GM12891 (cell line): ENCODE measurements around the gene HPRT1.

Experiments
- POLR2A ChIP-seq: IDR thresholded peaks from 2 replicates; pipeline ENCODE4 v1.6.1; 2011; ENCODE audit warnings: low read depth, low read length, control low read depth
- POLR2AphosphoS5 ChIP-seq: IDR thresholded peaks from 2 replicates; pipeline ENCODE4 v1.6.1; 2011; ENCODE audit warnings: low read depth, low read length, control low read depth
- SPI1 ChIP-seq: IDR thresholded peaks from 2 replicates; pipeline ENCODE4 v1.6.1; 2011; ENCODE audit warnings: low read depth, low read length, control low read depth
- TAF1 ChIP-seq: IDR thresholded peaks from 2 replicates; pipeline ENCODE4 v1.6.1; 2011; ENCODE audit warnings: low read depth, low read length, control low read depth

DNA sequence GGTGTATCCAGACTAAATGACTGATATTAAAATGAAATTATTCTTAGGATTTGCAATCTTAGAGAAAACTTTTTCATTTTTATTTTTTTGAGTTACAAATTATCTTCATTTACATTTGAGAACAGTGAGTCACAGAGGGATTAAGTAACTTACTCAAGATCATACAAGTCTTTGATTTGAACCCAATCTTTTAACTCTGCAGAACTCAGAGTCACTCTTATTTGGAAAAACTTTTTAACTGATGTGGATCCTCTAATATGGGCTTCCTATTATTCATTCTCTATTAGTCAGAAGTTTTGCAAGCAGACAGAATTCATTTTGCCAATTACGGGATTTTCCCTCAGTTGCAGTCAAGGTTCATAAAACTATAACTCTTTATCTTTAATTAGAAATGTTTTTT lies 20.1 kb downstream of the HPRT1 start:
- TF ChIP-seq POLR2AphosphoS5 = no peak
- no peak for TF ChIP-seq TAF1
- TF ChIP-seq POLR2A = no peak
- TF ChIP-seq SPI1 = no peak
